ENCODE measurements around the gene PRR5.

DNA sequence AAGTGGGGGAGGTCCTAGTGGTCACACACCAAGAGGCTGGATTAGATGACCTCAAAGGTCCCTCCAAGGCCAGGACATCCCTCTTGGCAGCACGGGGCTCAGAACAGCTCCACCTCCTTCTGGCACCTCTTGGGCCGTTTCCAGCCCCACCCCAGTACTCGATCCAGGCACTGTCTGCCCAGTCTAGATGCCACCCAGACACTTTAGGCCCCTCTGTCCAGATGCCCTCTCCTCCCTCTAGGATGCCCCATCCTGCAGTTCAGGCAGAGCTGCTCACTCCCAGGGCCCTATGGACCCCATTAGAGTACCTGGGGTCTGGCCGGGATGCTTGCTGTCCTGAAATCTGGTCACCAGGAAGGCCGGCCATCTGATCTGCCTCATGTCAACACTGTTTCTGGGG is 34.7 kb upstream of the PRR5 start:
- TF ChIP-seq, protein P1, sequence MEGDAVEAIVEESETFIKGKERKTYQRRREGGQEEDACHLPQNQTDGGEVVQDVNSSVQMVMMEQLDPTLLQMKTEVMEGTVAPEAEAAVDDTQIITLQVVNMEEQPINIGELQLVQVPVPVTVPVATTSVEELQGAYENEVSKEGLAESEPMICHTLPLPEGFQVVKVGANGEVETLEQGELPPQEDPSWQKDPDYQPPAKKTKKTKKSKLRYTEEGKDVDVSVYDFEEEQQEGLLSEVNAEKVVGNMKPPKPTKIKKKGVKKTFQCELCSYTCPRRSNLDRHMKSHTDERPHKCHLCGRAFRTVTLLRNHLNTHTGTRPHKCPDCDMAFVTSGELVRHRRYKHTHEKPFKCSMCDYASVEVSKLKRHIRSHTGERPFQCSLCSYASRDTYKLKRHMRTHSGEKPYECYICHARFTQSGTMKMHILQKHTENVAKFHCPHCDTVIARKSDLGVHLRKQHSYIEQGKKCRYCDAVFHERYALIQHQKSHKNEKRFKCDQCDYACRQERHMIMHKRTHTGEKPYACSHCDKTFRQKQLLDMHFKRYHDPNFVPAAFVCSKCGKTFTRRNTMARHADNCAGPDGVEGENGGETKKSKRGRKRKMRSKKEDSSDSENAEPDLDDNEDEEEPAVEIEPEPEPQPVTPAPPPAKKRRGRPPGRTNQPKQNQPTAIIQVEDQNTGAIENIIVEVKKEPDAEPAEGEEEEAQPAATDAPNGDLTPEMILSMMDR (conservative IDR thresholded peaks at IDR 0.05; ENCODE audit: low read length) = no peak
- TF ChIP-seq EZH2phosphoT487 (IDR thresholded peaks at IDR 0.05; ENCODE audit: borderline replicate concordance, low read depth, low read length) = no peak
